ENCODE measurements around the gene PSMA7.

PSMA7 gene

GRCh38 chr20:62143081-62143956 is at the start of gene PSMA7, which contains the start of gene SS18L1:
Gene PSMA7, minus strand, starts transcription at chr20:62143394. Its CDS starts 91 bp downstream, at chr20:62143303.
Gene SS18L1, plus strand, starts transcription at chr20:62143769. Its CDS starts 52 bp downstream, at chr20:62143821.
- DNase-seq (ENCODE audit: low read depth), result peak; percentile 85

GRCh38 chr20:62192635-62193034 is 49.4 kb upstream of the PSMA7 start:
- no peak for DNase-seq (ENCODE audit: low read depth)

DNA sequence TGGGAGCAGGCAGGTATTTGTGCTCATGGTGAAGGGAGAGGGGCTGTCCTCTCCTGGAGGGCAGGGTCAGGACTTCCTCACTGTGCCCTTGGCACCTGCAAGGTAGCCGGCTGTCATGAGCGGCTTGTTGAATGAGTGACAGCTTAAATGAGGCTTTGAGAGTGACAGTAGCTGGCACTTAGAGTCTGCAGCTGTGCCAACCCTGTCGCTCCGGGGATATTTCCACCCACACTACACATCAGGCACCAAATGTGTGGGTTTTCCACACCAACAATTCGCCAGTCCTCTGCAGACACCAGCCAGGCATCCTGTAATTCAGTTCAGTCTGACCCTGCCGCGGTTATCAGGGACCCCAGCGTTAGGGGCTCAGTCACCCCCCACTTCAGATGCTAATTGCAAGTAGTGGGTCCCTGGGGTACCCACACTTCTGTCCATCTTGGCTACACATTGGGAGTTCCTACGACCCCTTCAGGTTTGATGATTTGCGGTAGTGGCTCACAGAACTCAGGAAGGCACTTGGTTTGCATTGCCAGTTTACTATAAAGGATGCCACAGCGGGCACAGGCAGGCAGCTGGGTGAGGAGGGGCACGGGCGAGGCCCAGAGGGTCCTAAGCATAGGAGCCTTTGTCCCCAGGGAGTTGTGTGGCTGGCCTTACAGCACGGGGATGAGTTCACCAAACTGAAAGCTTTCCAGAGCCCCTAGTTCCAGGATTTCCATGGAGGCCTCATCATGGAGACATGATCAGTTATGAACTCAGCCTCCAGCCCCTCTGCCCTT is 48.8 kb upstream of the PSMA7 start:
- no peak for DNase-seq (ENCODE audit: low read depth)

- DNase-seq (ENCODE audit: low read depth), result no peak
Observed at GRCh38 chr20:62190639-62191411, 47.6 kb upstream of the PSMA7 start.

- no peak for DNase-seq (ENCODE audit: low read depth)
Observed at GRCh38 chr20:62186887-62187866, 44.0 kb upstream of the PSMA7 start.

DNA sequence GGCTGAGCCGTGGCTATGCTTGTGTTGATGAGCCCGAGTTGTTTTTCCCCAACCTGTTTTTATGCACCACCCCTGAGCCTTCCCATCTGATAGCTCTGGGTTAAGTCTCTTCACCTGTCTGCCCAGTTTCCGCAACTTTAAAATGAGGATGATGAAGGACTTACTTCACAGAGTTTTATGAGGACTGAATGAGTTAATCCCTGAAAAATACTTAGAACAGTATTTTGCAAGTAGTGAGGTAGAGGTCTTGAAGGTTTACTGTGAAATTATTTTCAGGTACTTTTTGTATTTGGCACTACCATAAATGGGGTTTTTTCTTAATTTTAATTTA is 42.9 kb upstream of the PSMA7 start:
- no peak for DNase-seq (ENCODE audit: low read depth)

DNA sequence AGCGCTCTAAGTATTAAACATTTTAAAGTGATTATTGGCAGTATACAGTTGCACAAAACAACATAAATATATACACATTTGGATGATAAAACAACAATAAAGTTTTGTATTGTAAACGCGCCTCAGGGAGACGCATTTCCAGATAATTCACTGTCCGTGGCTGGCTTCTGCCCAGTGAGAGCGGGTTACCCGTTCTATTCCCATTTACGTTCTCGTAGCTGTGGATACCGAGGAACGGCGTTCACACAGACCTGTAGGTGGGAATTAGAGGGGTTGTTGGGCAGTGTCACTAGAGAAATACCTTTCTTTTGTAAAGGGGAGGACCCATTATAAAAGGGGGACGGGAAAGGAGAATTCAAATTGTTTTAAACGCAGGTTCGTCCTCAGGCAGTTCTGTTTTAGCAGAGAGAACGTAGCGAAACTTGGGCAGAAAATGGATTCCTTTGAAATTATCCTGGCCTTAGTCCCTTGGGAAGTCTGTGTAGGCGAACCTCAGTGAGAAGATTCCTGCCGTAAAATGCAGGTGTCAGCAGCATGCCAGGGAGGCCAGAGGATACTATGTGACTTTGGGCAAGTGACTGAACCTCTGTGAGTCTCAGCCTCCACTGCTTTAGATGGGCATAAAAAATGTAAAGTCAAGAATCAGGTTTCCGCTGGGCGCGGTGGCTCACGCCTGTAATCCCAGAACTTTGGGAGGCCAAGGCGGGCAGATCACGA is 40.4 kb upstream of the PSMA7 start:
- no peak for DNase-seq (ENCODE audit: low read depth)

- DNase-seq (ENCODE audit: low read depth), result peak; percentile 91
Observed at GRCh38 chr20:62182469-62183425, 39.6 kb upstream of the PSMA7 start, which contains the start of gene MTG2. Gene MTG2, plus strand, starts transcription at chr20:62183028. Its CDS starts 10,393 bp downstream, at chr20:62193421.

DNA sequence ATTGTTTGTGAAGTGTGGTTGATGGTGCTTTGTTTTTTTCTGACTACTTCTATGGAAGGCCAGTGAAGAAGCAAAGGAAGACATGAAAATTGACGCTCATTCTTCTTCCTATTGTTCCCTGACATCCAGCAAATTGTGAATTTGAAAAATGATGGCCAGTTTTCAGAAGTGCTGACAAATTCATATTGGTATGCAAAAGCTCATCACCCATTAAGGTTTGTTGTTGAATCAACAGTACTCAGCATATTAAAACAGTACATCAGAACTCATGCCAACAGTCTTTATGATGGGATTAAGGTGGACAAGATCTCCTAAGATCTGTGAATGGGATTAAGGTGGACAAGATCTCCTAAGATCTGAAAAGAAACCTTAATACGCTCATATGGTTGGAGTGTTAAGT is 38.6 kb upstream of the PSMA7 start:
- no peak for DNase-seq (ENCODE audit: low read depth)

GRCh38 chr20:62179162-62179504 is 35.9 kb upstream of the PSMA7 start:
- DNase-seq (ENCODE audit: low read depth), result no peak

- no peak for DNase-seq (ENCODE audit: low read depth)
Observed at GRCh38 chr20:62178316-62179161, 35.3 kb upstream of the PSMA7 start.

DNA sequence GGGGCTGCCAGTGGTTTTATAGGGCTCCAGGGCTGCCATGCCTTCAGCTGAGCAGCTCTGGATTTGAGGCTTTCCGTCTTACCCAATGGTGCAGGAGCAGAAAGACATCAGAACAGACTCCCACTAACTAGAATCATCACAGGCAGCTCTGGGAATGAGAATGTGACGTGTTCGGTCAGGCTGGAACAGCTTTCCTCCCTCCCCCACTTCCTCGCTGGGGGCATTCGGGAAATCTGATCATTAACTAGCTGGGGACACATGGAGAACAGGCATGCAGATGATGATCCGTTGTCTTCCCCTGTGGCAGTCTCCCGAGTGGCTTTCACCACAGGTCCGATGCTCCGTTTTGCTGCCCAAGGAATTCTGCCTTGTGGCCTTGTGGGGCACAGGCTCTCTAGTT is 34.1 kb upstream of the PSMA7 start:
- DNase-seq (ENCODE audit: low read depth), result no peak

DNA sequence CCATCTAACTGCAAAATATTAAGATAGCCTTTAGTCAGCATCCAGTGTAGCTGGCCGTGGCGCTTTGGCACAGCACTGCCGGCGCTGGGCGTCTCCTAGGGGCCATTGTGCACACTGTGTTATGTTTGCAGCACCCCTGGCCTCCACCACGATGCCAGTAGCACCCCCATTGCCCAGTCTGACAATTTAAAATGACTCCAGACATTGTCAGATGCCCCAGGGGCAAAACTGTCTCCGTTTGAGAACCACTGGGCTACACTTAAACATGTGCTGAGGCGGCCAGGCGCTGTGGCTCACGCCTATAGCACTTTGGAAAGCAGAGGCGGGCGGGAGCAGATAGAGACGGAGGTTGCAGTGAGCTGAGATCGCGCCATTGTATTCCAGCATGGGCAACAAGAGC is 33.7 kb upstream of the PSMA7 start:
- DNase-seq (ENCODE audit: low read depth), result no peak

DNA sequence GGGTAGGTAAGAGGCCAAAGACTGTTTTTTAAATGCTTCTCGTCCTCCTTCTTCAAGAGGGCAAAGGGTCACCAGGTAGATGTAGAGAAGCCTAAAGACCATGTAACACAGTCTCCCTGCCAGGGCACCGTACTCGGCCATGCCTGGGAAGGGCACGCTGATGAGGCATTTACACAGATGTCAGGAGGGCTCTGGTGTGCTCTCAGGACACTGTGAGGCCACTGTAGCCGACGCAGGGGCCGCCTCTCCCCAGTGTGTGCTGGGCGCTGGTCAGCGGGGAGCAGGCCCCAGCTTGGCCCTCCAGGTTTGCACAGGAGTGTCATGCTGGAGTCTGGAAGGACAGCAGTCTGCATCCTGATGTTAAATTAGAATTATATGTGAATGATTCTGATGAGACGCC is 32.5 kb upstream of the PSMA7 start:
- no peak for DNase-seq (ENCODE audit: low read depth)

DNA sequence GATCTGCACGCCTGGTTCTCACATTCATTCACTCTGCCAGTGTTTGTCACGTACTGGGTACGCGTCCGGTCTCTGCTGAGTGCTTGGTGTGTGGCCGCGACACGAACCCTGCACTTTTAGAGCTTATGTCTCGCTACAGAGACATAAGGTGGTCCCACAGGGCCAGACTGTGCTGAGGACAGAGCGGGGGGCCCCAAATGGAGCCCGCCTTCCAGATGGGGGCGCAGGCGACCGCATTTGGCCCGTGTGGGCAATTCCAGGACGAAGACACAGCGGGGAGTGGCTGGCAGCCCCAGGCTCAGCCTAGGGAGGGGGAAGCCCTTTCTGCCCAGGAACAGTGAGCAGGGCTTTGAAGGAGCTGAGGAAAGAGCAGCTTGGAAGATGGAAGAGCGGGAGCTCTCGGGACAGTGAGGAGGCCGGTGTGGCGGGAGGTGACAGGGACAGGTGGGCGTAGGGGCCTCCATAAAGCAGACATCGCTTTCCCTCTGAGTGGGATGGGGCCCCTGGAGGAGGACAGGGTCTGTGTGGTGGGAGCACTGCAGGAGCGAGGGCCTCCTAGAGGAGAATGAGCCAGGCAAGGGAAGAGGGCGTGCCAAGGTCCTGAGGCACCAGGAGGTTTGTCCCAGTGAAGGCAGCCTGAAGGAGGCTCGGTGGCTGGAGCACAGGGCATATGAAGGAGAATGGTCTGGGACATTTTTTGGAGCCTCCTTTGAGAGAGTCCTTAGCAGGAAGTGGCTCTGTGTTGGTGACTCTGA is 31.9 kb upstream of the PSMA7 start:
- no peak for DNase-seq (ENCODE audit: low read depth)

DNA sequence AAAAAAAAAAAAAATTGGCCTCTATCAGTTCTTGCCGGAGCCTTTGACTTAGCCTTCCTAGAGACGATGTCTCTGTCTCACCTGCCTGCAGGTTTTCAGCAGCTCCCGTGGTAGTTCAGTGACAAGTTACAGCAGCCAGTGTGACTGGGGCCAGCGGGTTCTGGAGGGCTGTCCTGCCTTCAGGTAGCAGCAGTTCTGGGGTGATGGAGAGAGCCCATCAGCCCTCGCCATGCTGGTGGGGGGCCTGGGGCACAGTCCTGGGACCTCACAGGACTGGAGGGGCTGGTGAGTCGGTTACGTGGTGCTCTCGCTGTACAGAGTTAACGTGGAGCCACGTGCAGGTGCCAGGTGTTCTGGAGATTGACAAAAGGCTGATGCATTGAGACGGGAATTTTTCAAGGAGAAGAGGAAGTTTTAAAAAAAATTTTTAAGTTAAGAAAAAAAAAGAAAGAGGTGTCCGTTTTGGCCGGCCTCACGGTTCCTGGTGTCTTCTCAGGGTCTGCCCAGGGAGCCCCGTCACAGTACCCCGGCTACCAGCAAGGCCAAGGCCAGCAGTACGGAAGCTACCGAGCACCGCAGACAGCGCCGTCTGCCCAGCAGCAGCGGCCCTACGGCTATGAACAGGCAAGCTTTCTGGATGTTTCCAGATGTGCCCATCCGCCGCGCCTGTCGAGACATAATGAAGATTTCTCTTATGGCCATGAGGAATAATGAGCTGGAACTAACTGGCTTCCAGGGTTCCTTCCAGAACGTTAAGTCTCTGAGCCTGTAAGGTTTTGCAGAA is 31.0 kb upstream of the PSMA7 start:
- no peak for DNase-seq (ENCODE audit: low read depth)

GRCh38 chr20:62172666-62173065 is 29.5 kb upstream of the PSMA7 start:
- DNase-seq (ENCODE audit: low read depth), result no peak

Measured in activated T-cell treated with anti-CD3 and anti-CD28 coated beads for 48 hours (primary cell).